Activated CD8-positive, alpha-beta memory T cell treated with anti-CD3 and anti-CD28 coated beads, Interleukin-2, amount 50 U/mL, for 1 hour (primary cell): ENCODE measurements around the gene NXNL1.

Source experiments
- DNase-seq: peaks from one replicate; pipeline ENCODE4 v3.0.0-alpha.2; 2020; ENCODE audit errors: extremely low read depth

Gene NXNL1

GRCh38 chr19:17455308-17456123 is 5.2 kb downstream of the NXNL1 start:
- no peak for DNase-seq

- DNase-seq: no peak
These were observed 6.1 kb downstream of the NXNL1 start for GRCh38 chr19:17454576-17455071.

GRCh38 chr19:17451820-17452219 is 8.9 kb downstream of the NXNL1 start:
- DNase-seq: no peak

- no peak for DNase-seq
These were observed 10.3 kb downstream of the NXNL1 start for GRCh38 chr19:17450264-17451075.

- no peak for DNase-seq
These were observed 12.4 kb downstream of the NXNL1 start, which contains the start of gene TMEM221 for GRCh38 chr19:17448131-17448967. Gene TMEM221, minus strand, starts transcription at chr19:17448668. Its CDS starts 206 bp downstream, at chr19:17448462.

- DNase-seq: no peak
These were observed 13.0 kb downstream of the NXNL1 start for GRCh38 chr19:17447704-17448130.

GRCh38 chr19:17445526-17446165 is 15.1 kb downstream of the NXNL1 start:
- DNase-seq: no peak

- DNase-seq: no peak
These were observed 19.3 kb downstream of the NXNL1 start for GRCh38 chr19:17441241-17442021.

GRCh38 chr19:17436874-17437267 is 23.9 kb downstream of the NXNL1 start:
- DNase-seq: no peak

GRCh38 chr19:17436094-17436873 is 24.4 kb downstream of the NXNL1 start:
- no peak for DNase-seq

- DNase-seq: no peak
These were observed 25.5 kb downstream of the NXNL1 start for GRCh38 chr19:17435218-17435617.

GRCh38 chr19:17431417-17431816 is 29.3 kb downstream of the NXNL1 start:
- no peak for DNase-seq

GRCh38 chr19:17429641-17430113 is 31.0 kb downstream of the NXNL1 start:
- DNase-seq: no peak

- no peak for DNase-seq
These were observed 35.9 kb downstream of the NXNL1 start for GRCh38 chr19:17424743-17425365.

GRCh38 chr19:17423429-17424208 is 37.1 kb downstream of the NXNL1 start:
- DNase-seq: no peak

- no peak for DNase-seq
These were observed 38.8 kb downstream of the NXNL1 start for GRCh38 chr19:17421942-17422341.

GRCh38 chr19:17420475-17420924 is 40.2 kb downstream of the NXNL1 start:
- DNase-seq: no peak
